HepG2 (cell line): ENCODE measurements around the gene MORC3.
"Not testable (repeated sequence)": the region's sequence is repeated elsewhere in the genome, so short reads cannot be mapped to it uniquely, and the experiment has no call there.

Experiments used
- CC2D1A ChIP-seq: sonication (generic); formaldehyde crosslinking; IDR thresholded peaks from 2 replicates; pipeline ENCODE4 v1.8.1; 2023; ENCODE audit warnings: mild to moderate bottlenecking, missing genetic modification reagents
- CTCF ChIP-seq: sonication (generic); formaldehyde crosslinking; IDR thresholded peaks from 2 replicates; pipeline ENCODE4 v1.5.0; 2020; ENCODE audit warnings: mild to moderate bottlenecking, missing genetic modification reagents, moderate library complexity
- GPN1 ChIP-seq: sonication (generic); formaldehyde crosslinking; IDR thresholded peaks from 2 replicates; pipeline ENCODE4 v1.5.1; 2020; ENCODE audit warnings: missing genetic modification reagents, borderline replicate concordance
- MYC ChIP-seq: sonication (generic); formaldehyde crosslinking; IDR thresholded peaks from 2 replicates; pipeline ENCODE4 v1.9.0; 2021; ENCODE audit warnings: missing genetic modification reagents, borderline replicate concordance
- SCMH1 ChIP-seq: sonication (generic); formaldehyde crosslinking; IDR thresholded peaks from 2 replicates; pipeline ENCODE4 v1.9.0; 2021; ENCODE audit warnings: missing genetic modification reagents, mild to moderate bottlenecking, borderline replicate concordance
- SRF ChIP-seq: IDR thresholded peaks from 2 replicates; pipeline ENCODE4 v1.6.1; 2011; ENCODE audit warnings: mild to moderate bottlenecking, low read depth, low read length, moderate library complexity
- ZBTB8A ChIP-seq: sonication (generic); formaldehyde crosslinking; IDR thresholded peaks from 2 replicates; pipeline ENCODE4 v1.4.0; 2020; ENCODE audit warnings: mild to moderate bottlenecking, low read depth, missing genetic modification reagents, borderline replicate concordance
- ZNF563 ChIP-seq: sonication (generic); formaldehyde crosslinking; IDR thresholded peaks from 2 replicates; pipeline ENCODE4 v1.8.0; 2022; ENCODE audit warnings: mild to moderate bottlenecking, moderate library complexity, missing genetic modification reagents
- TF ChIP-seq, protein P1 (sequence below): sonication (generic); formaldehyde crosslinking; IDR thresholded peaks from 2 replicates; pipeline ENCODE4 v1.4.0; 2020; ENCODE audit warnings: low read depth, mild to moderate bottlenecking, missing genetic modification reagents
- TF ChIP-seq, protein P2 (sequence below): sonication (generic); formaldehyde crosslinking; IDR thresholded peaks from 2 replicates; pipeline ENCODE4 v1.8.0; 2022; ENCODE audit warnings: mild to moderate bottlenecking, missing genetic modification reagents, borderline replicate concordance

- TF ChIP-seq, protein P1, sequence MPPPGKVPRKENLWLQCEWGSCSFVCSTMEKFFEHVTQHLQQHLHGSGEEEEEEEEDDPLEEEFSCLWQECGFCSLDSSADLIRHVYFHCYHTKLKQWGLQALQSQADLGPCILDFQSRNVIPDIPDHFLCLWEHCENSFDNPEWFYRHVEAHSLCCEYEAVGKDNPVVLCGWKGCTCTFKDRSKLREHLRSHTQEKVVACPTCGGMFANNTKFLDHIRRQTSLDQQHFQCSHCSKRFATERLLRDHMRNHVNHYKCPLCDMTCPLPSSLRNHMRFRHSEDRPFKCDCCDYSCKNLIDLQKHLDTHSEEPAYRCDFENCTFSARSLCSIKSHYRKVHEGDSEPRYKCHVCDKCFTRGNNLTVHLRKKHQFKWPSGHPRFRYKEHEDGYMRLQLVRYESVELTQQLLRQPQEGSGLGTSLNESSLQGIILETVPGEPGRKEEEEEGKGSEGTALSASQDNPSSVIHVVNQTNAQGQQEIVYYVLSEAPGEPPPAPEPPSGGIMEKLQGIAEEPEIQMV = not testable (repeated sequence)
- TF ChIP-seq GPN1 (CRISPR knock-in tag); ZNF563 (CRISPR knock-in tag); CC2D1A (CRISPR knock-in tag); SRF; SCMH1 (CRISPR knock-in tag); CTCF (CRISPR knock-in tag); MYC; ZBTB8A (CRISPR knock-in tag): not testable (repeated sequence)
- TF ChIP-seq, protein P2, sequence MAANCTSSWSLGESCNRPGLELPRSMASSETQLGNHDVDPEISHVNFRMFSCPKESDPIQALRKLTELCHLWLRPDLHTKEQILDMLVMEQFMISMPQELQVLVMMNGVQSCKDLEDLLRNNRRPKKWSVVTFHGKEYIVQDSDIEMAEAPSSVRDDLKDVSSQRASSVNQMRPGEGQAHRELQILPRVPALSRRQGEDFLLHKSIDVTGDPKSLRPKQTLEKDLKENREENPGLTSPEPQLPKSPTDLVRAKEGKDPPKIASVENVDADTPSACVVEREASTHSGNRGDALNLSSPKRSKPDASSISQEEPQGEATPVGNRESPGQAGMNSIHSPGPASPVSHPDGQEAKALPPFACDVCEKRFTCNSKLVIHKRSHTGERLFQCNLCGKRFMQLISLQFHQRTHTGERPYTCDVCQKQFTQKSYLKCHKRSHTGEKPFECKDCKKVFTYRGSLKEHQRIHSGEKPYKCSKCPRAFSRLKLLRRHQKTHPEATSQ (CRISPR knock-in tag) = not testable (repeated sequence)
These were observed 611 bp upstream of the MORC3 start for GRCh38 chr21:36319406-36319766.
